ENCODE results near the gene SLC10A2.

DNA sequence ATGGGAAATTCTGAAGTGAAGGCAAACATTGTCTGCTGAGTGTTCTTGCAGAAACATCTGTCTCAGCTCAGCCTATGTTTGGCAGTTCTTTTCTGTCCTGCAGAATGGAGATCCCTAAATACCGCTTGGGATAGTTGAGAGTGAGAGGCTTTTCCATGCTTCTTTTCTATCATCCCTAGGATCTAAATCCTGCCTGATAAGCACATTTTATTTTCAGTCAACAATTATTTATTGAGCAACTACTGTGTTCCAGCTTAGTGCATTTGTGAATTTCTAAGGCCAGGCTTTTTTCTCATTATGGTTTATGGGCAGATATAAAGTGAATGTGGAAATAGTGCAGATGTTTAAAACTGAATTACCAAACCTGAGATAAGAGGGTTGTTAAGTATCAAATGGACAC, 62.6 kb downstream of the SLC10A2 start:
- TF ChIP-seq POLR2A (IDR thresholded peaks at IDR 0.05) = no peak
- TF ChIP-seq, protein P1, sequence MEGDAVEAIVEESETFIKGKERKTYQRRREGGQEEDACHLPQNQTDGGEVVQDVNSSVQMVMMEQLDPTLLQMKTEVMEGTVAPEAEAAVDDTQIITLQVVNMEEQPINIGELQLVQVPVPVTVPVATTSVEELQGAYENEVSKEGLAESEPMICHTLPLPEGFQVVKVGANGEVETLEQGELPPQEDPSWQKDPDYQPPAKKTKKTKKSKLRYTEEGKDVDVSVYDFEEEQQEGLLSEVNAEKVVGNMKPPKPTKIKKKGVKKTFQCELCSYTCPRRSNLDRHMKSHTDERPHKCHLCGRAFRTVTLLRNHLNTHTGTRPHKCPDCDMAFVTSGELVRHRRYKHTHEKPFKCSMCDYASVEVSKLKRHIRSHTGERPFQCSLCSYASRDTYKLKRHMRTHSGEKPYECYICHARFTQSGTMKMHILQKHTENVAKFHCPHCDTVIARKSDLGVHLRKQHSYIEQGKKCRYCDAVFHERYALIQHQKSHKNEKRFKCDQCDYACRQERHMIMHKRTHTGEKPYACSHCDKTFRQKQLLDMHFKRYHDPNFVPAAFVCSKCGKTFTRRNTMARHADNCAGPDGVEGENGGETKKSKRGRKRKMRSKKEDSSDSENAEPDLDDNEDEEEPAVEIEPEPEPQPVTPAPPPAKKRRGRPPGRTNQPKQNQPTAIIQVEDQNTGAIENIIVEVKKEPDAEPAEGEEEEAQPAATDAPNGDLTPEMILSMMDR (IDR thresholded peaks at IDR 0.05) = no peak

All from heart left ventricle (tissue), 13 donors.